ENCODE results near the gene CERS1.

GRCh38 chr19:18881491-18881890 is 14.5 kb downstream of the CERS1 start:
- no peak for TF ChIP-seq CTCF (IDR thresholded peaks at IDR 0.05)
- no peak for TF ChIP-seq POLR2A (IDR thresholded peaks at IDR 0.05)
